IMR-90 (cell line): ENCODE measurements around the gene KBTBD12. TPM values are rescaled to one million over a fixed set of nuclear protein-coding genes. Genes with fewer than 3 reads are reported as not detected.

Source experiments
- ATAC-seq: fragments of 200-7000 bp; cut with Tn5 transposase; 2 replicates; pipeline ENCODE4 v1.9.1; 2020; ENCODE audit warnings: low read depth, mild to moderate bottlenecking, moderate library complexity
- BruUV-seq: library from RNA; stranded (reverse); fragments of 400-500 nt; replicated peaks from 2 replicates; lab custom pipeline; 2021; lab: Mats Ljungman, UMichigan
- CTCF ChIA-PET: fragments of 300-600 bp; formaldehyde crosslinking; extraction: SDS; loops from one replicate; lab custom pipeline; 2021; ENCODE audit warnings: antibody characterized with exemption; lab: Yijun Ruan, JAX
- POLR2A ChIA-PET: fragments of 300-600 bp; sonication (Branson Sonifier 250); formaldehyde crosslinking; loops from one replicate; lab custom pipeline; 2022; ENCODE audit warnings: antibody characterized with exemption; ENCODE audit not compliant: unreplicated experiment; lab: Charles Lee
- DNase-seq: peaks from one replicate; pipeline ENCODE4 v3.0.0; 2013
- H2AFZ ChIP-seq: replicated peaks from 2 replicates; pipeline ENCODE3; 2013; ENCODE audit warnings: low read length, mild to moderate bottlenecking; ENCODE audit not compliant: poor library complexity
- H2AK5ac ChIP-seq: 2 replicates; pipeline ENCODE4 v1.6.1; 2013; ENCODE audit warnings: low read depth, low read length, inconsistent platforms
- H2AK9ac ChIP-seq: replicated peaks from 2 replicates; pipeline ENCODE3; 2013; ENCODE audit warnings: mild to moderate bottlenecking, low read depth, low read length, moderate library complexity; ENCODE audit not compliant: poor library complexity
- H2BK120ac ChIP-seq: 2 replicates; pipeline ENCODE4 v1.6.1; 2013; ENCODE audit warnings: low read depth, low read length, inconsistent platforms
- H2BK15ac ChIP-seq: 3 replicates; pipeline ENCODE4 v1.6.1; 2013; ENCODE audit warnings: low read depth, low read length, inconsistent platforms
- H2BK20ac ChIP-seq: 2 replicates; pipeline ENCODE4 v1.6.1; 2013; ENCODE audit warnings: low read depth, mild to moderate bottlenecking, inconsistent platforms, low read length, moderate library complexity
- H2BK5ac ChIP-seq: 2 replicates; pipeline ENCODE4 v1.6.1; 2013; ENCODE audit warnings: mild to moderate bottlenecking, low read depth, low read length, inconsistent platforms; ENCODE audit not compliant: poor library complexity, severe bottlenecking
- H3K14ac ChIP-seq: replicated peaks from 2 replicates; pipeline ENCODE4 v1.6.1; 2013; ENCODE audit warnings: low read depth, low read length, inconsistent platforms
- H3K18ac ChIP-seq: 2 replicates; pipeline ENCODE4 v1.6.1; 2013; ENCODE audit warnings: low read depth, low read length, control low read depth
- H3K23ac ChIP-seq: 2 replicates; pipeline ENCODE4 v1.6.1; 2013; ENCODE audit warnings: low read depth, low read length, inconsistent platforms
- H3K27ac ChIP-seq: 2 replicates; pipeline ENCODE4 v1.5.1; 2013; ENCODE audit warnings: mild to moderate bottlenecking, control low read depth, low read length; ENCODE audit not compliant: insufficient read depth
- H3K27me3 ChIP-seq: 2 replicates; pipeline ENCODE4 v1.6.1; 2013; ENCODE audit warnings: low read length; ENCODE audit not compliant: control insufficient read depth, insufficient read depth
- H3K36me3 ChIP-seq: 2 replicates; pipeline ENCODE4 v1.6.1; 2013; ENCODE audit warnings: low read length, mixed read lengths; ENCODE audit not compliant: control insufficient read depth, insufficient read depth
- H3K4ac ChIP-seq: 2 replicates; pipeline ENCODE4 v1.6.1; 2013; ENCODE audit warnings: low read depth, low read length, inconsistent platforms
- H3K4me1 ChIP-seq: 2 replicates; pipeline ENCODE4 v1.6.1; 2013; ENCODE audit warnings: low read length, mixed read lengths; ENCODE audit not compliant: control insufficient read depth, insufficient read depth
- H3K4me2 ChIP-seq: 2 replicates; pipeline ENCODE4 v1.6.1; 2013; ENCODE audit warnings: low read depth, mild to moderate bottlenecking, control low read depth, low read length, moderate library complexity
- H3K4me3 ChIP-seq: 2 replicates; pipeline ENCODE4 v1.5.1; 2013; ENCODE audit warnings: low read depth, mild to moderate bottlenecking, control low read depth, low read length, moderate library complexity; ENCODE audit not compliant: insufficient read depth
- H3K56ac ChIP-seq: 2 replicates; pipeline ENCODE4 v1.6.1; 2013; ENCODE audit warnings: low read length, inconsistent platforms; ENCODE audit not compliant: insufficient read depth; ENCODE audit errors: extremely low read depth
- H3K79me1 ChIP-seq, 2 experiments: 2 replicates each; pipeline ENCODE4 v1.6.1; 2013; ENCODE audit warnings: low read length in 2 of 2, inconsistent platforms in 1 of 2, low read depth in 1 of 2
- H3K9ac ChIP-seq: 2 replicates; pipeline ENCODE4 v1.6.1; 2013; ENCODE audit warnings: low read depth, low read length, control low read depth
- H3K9me1 ChIP-seq: 2 replicates; pipeline ENCODE4 v1.6.1; 2013; ENCODE audit warnings: low read length, inconsistent platforms; ENCODE audit not compliant: insufficient read depth
- H3K9me3 ChIP-seq: 2 replicates; pipeline ENCODE4 v1.6.1; 2013; ENCODE audit warnings: low read length; ENCODE audit not compliant: control insufficient read depth, insufficient read depth
- H4K20me1 ChIP-seq: 2 replicates; pipeline ENCODE4 v1.6.1; 2013; ENCODE audit warnings: low read length, inconsistent platforms; ENCODE audit not compliant: insufficient read depth
- H4K5ac ChIP-seq: 2 replicates; pipeline ENCODE4 v1.6.1; 2013; ENCODE audit warnings: mild to moderate bottlenecking, low read depth, low read length, control low read depth
- H4K8ac ChIP-seq, 2 experiments: 2 replicates each; pipeline ENCODE4 v1.6.1; 2013; ENCODE audit warnings: low read depth in 2 of 2, low read length in 2 of 2, control low read depth in 1 of 2, inconsistent platforms in 1 of 2
- H4K91ac ChIP-seq: 2 replicates; pipeline ENCODE4 v1.6.1; 2013; ENCODE audit warnings: low read depth, low read length, inconsistent platforms; ENCODE audit not compliant: insufficient read depth
- BHLHE40 ChIP-seq: fragments of 150-350 bp; IDR thresholded peaks from 2 replicates; pipeline ENCODE4 v1.6.1; 2016; ENCODE audit warnings: mild to moderate bottlenecking, low read depth, low read length
- CEBPB ChIP-seq: IDR thresholded peaks from 2 replicates; pipeline ENCODE4 v1.6.1; 2012; ENCODE audit warnings: low read depth, low read length, improper control_type of control experiment
- FOS ChIP-seq: fragments of 150-350 bp; IDR thresholded peaks from 2 replicates; pipeline ENCODE4 v1.6.1; 2016; ENCODE audit warnings: low read depth, low read length
- MAZ ChIP-seq: IDR thresholded peaks from 2 replicates; pipeline ENCODE4 v1.6.1; 2012; ENCODE audit warnings: low read depth, mild to moderate bottlenecking, low read length, improper control_type of control experiment, moderate library complexity, borderline replicate concordance
- MXI1 ChIP-seq: IDR thresholded peaks from 2 replicates; pipeline ENCODE4 v1.6.1; 2012; ENCODE audit warnings: low read depth, mild to moderate bottlenecking, low read length, moderate library complexity, borderline replicate concordance
- NFE2L2 ChIP-seq: fragments of 150-350 bp; IDR thresholded peaks from 2 replicates; pipeline ENCODE4 v1.6.1; 2016; ENCODE audit warnings: low read depth, mild to moderate bottlenecking, low read length
- RAD21 ChIP-seq: IDR thresholded peaks from 2 replicates; pipeline ENCODE4 v1.6.1; 2012; ENCODE audit warnings: low read length, improper control_type of control experiment
- RCOR1 ChIP-seq: IDR thresholded peaks from 2 replicates; pipeline ENCODE4 v1.6.1; 2012; ENCODE audit warnings: mild to moderate bottlenecking, low read length, improper control_type of control experiment; ENCODE audit not compliant: insufficient replicate concordance
- WGBS, 2 experiments: methylation state at CpG; one replicate each; pipeline versions ENCODE4 v1.1.5 to v1.1.7; 2013; ENCODE audit warnings: missing lambda C conversion rate in 2 of 2; ENCODE audit not compliant: insufficient read length in 1 of 2; ENCODE audit errors: extremely low coverage in 2 of 2; 5-methylcytosine and 5-hydroxymethylcytosine counted together
- dilution Hi-C: fragments of 300-500 bp; cut with HindIII; formaldehyde crosslinking; loops from one replicate; pipeline ENCODE4 v1.14.3; 2018; ENCODE audit warnings: low sequenced_read_pairs; ENCODE audit not compliant: unreplicated experiment
- in situ Hi-C: fragments of 300-500 bp; cut with MboI; formaldehyde crosslinking; loops from 3 replicates; pipeline ENCODE4 v1.14.3; 2019; ENCODE audit warnings: low sequenced_read_pairs, inconsistent platforms, mixed read lengths
- intact Hi-C: fragments of 100-400 bp; cut with micrococcal nuclease; formaldehyde crosslinking; loops from 2 replicates; pipeline ENCODE4 v1.10.0; 2022
- polyA plus RNA-seq, 3 experiments: library from polyadenylated mRNA; depleted of rRNA; stranded (reverse); fragments of >200 nt; gene quantifications; 2 replicates each; pipeline ENCODE4 v1.2.3, GENCODE V29; 2012; ENCODE audit warnings: low replicate concordance in 1 of 3
- total RNA-seq: library from RNA; depleted of rRNA; stranded (reverse); fragments of >200 nt; gene quantifications from 2 replicates; pipeline ENCODE4 v1.2.3, GENCODE V29; 2012
- TF ChIP-seq, protein P1 (sequence below): fragments of 150-350 bp; IDR thresholded peaks from 2 replicates; pipeline ENCODE4 v1.6.1; 2017; ENCODE audit warnings: mild to moderate bottlenecking, antibody characterized with exemption, low read length, low read depth
- TF ChIP-seq, protein P2 (sequence below): conservative IDR thresholded peaks from 2 replicates; pipeline ENCODE4 v1.5.1; 2012; ENCODE audit warnings: mild to moderate bottlenecking, low read depth, low read length, improper control_type of control experiment
- TF ChIP-seq, protein P3 (sequence below): fragments of 150-350 bp; IDR thresholded peaks from 2 replicates; pipeline ENCODE4 v1.6.1; 2016; ENCODE audit warnings: low read depth, mild to moderate bottlenecking, low read length, moderate library complexity, borderline replicate concordance

Gene KBTBD12
- total and polyA plus RNA-seq, 2 of the 4 experiments (the other 2 are of a cell fraction), result not detected

DNA sequence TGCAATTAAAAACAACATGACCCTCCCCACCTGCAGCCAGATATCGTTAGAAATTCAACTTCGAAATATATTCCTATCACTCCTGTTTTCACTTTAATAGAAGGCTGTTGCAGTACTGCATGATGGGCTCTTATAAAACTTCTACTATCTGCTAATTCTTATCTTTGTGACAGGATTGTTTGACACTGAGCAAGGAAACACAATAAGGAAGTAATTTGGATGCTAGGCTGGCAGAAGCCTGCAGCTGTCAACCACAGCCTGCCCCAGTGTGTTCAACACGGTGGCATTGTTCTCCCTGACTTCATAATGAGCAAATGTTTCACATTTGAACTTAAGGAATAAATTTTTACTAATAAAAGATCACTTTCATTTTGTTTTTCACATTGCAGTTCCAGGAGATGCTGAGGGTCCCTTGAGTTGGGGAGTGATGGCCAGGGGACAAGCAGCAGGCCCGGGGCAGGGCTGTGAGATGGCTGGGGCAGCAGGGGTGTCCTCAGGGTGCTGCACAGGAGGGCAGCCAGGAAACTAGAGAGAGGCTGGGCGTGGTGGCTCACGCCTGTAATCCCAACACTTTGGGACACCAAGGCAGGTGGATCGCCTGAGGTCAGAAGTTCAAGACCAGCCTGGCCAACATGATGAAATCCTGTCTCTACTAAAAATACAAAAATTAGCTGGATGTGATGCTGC is 72.4 kb downstream of the KBTBD12 start:
- in situ Hi-C loops, result no loop called here
- DNase-seq, result no peak
- 75% methylated on average over 3 of the region's 7 CpGs; no CpG with 5 or more reads in 1 of the 2 experiments for WGBS, 2 experiments

More for the DNA sequence above, 72.4 kb downstream of the KBTBD12 start:
- H3K4me1 ChIP-seq, result no peaks in the 10 kb centered on the region
- ChIA-PET CTCF (interaction anchor here (0.7 kb wide), 1 partner anchor 198 kb away, joined by 3 read pairs; no protein-coding TSS in a partner anchor), POLR2A (no interaction called here)
- ATAC-seq, result no peak
- TF ChIP-seq, protein P1, sequence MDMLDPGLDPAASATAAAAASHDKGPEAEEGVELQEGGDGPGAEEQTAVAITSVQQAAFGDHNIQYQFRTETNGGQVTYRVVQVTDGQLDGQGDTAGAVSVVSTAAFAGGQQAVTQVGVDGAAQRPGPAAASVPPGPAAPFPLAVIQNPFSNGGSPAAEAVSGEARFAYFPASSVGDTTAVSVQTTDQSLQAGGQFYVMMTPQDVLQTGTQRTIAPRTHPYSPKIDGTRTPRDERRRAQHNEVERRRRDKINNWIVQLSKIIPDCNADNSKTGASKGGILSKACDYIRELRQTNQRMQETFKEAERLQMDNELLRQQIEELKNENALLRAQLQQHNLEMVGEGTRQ, result no peak
- no peak for TF ChIP-seq RAD21
- no peak for TF ChIP-seq MAZ
- TF ChIP-seq, protein P2, sequence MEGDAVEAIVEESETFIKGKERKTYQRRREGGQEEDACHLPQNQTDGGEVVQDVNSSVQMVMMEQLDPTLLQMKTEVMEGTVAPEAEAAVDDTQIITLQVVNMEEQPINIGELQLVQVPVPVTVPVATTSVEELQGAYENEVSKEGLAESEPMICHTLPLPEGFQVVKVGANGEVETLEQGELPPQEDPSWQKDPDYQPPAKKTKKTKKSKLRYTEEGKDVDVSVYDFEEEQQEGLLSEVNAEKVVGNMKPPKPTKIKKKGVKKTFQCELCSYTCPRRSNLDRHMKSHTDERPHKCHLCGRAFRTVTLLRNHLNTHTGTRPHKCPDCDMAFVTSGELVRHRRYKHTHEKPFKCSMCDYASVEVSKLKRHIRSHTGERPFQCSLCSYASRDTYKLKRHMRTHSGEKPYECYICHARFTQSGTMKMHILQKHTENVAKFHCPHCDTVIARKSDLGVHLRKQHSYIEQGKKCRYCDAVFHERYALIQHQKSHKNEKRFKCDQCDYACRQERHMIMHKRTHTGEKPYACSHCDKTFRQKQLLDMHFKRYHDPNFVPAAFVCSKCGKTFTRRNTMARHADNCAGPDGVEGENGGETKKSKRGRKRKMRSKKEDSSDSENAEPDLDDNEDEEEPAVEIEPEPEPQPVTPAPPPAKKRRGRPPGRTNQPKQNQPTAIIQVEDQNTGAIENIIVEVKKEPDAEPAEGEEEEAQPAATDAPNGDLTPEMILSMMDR, result no peak
- TF ChIP-seq CEBPB, result no peak
- TF ChIP-seq FOS, result no peak
- no peak for TF ChIP-seq RCOR1
- TF ChIP-seq, protein P3, sequence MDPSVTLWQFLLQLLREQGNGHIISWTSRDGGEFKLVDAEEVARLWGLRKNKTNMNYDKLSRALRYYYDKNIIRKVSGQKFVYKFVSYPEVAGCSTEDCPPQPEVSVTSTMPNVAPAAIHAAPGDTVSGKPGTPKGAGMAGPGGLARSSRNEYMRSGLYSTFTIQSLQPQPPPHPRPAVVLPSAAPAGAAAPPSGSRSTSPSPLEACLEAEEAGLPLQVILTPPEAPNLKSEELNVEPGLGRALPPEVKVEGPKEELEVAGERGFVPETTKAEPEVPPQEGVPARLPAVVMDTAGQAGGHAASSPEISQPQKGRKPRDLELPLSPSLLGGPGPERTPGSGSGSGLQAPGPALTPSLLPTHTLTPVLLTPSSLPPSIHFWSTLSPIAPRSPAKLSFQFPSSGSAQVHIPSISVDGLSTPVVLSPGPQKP, result no peak
- no peak for TF ChIP-seq BHLHE40
- no peak for TF ChIP-seq NFE2L2
- no peak for TF ChIP-seq MXI1
- BruUV-seq, result no TSS peak
- H2AK5ac ChIP-seq, result no peak overlapping the region
- H4K91ac ChIP-seq, result no peak overlapping the region
- H4K5ac ChIP-seq, result no peak overlapping the region
- H2AK9ac ChIP-seq, result no peak overlapping the region
- no peak overlapping the region for H2BK120ac ChIP-seq
- no peak overlapping the region for H2AFZ ChIP-seq
- no peak overlapping the region for H3K14ac ChIP-seq
- no peak overlapping the region for H3K9ac ChIP-seq
- peaks cover 42% of the 10 kb centered on the region for H3K27me3 ChIP-seq
- H3K4me3 ChIP-seq, result no peak overlapping the region
- H3K23ac ChIP-seq, result no peak overlapping the region
- H3K36me3 ChIP-seq, result no peaks in the 10 kb centered on the region
- H2BK15ac ChIP-seq, result no peak overlapping the region
- H3K56ac ChIP-seq, result no peak overlapping the region
- H3K4ac ChIP-seq, result no peak overlapping the region
- dilution Hi-C loops (no loop called here), intact Hi-C loops (no loop called here)
- H3K4me2 ChIP-seq, result no peak overlapping the region
- H3K9me3 ChIP-seq, result no peaks in the 10 kb centered on the region
- H2BK5ac ChIP-seq, result no peak overlapping the region
- no peak overlapping the region for H2BK20ac ChIP-seq
- no peak overlapping the region for H4K8ac ChIP-seq
- no peaks in the 10 kb centered on the region for H3K79me1 ChIP-seq
- H3K27ac ChIP-seq, result no peak overlapping the region
- H3K18ac ChIP-seq, result no peak overlapping the region
- H3K9me1 ChIP-seq, result no peaks in the 10 kb centered on the region
- H4K20me1 ChIP-seq, result no peaks in the 10 kb centered on the region
